CD14-positive monocyte (primary cell): ENCODE data around the gene NFS1. TPM values are rescaled to one million over a fixed set of nuclear protein-coding genes. Genes with fewer than 3 reads are reported as not detected.
A peak's percentile ranks its signal among the peaks of the same experiment; 100 is the strongest.

Experiments
- DNase-seq, 3 donors: peaks; one replicate each; pipeline ENCODE4 v3.0.0-alpha.2; 2011 to 2022
- H2AFZ ChIP-seq: 2 replicates; pipeline ENCODE4 v1.6.0; 2012; ENCODE audit warnings: mild to moderate bottlenecking, low read depth, low read length, inconsistent platforms; ENCODE audit not compliant: insufficient read depth, poor library complexity, severe bottlenecking
- H3K27ac ChIP-seq, 2 donors: 1 replicate in 1 of 2; 2 replicates in 1 of 2; pipeline ENCODE4 v1.5.1; 2012 to 2013; ENCODE audit warnings: low read length in 2 of 2, control low read depth in 1 of 2, inconsistent platforms in 1 of 2, low read depth in 1 of 2, mild to moderate bottlenecking in 1 of 2
- H3K27me3 ChIP-seq, 2 donors: one replicate each; pipeline versions ENCODE4 v1.6.0 to v1.6.1; 2011 to 2013; ENCODE audit warnings: low read length in 2 of 2; ENCODE audit not compliant: control insufficient read depth in 2 of 2, insufficient read depth in 2 of 2
- H3K36me3 ChIP-seq, 2 donors: replicated peaks in 1 of 2; 1 replicate in 1 of 2; 2 replicates in 1 of 2; pipeline versions ENCODE4 v1.5.1 to v1.6.1; 2012 to 2013; ENCODE audit warnings: low read length in 2 of 2, control low read depth in 1 of 2, inconsistent platforms in 1 of 2, mild to moderate bottlenecking in 1 of 2; ENCODE audit not compliant: insufficient read depth in 2 of 2, control insufficient read depth in 1 of 2
- H3K4me1 ChIP-seq, 2 donors: 1 replicate in 1 of 2; 2 replicates in 1 of 2; pipeline versions ENCODE4 v1.5.1 to v1.6.1; 2012 to 2013; ENCODE audit warnings: low read length in 2 of 2, control low read depth in 1 of 2, inconsistent platforms in 1 of 2, mild to moderate bottlenecking in 1 of 2, moderate library complexity in 1 of 2; ENCODE audit not compliant: insufficient read depth in 2 of 2, control insufficient read depth in 1 of 2
- H3K4me2 ChIP-seq: replicated peaks from 2 replicates; pipeline ENCODE3; 2012; ENCODE audit warnings: low read length, moderate library complexity, mild to moderate bottlenecking; ENCODE audit not compliant: poor library complexity, severe bottlenecking; ENCODE audit errors: extremely low read depth
- H3K4me3 ChIP-seq, 3 experiments: fragments of 200-600 bp in 1 of 3; sonication (generic) in 1 of 3; replicated peaks in 1 of 3; 1 replicate in 2 of 3; 2 replicates in 1 of 3; pipeline ENCODE4 v1.5.1; 2011 to 2013; ENCODE audit warnings: low read length in 3 of 3, mild to moderate bottlenecking in 3 of 3, control low read depth in 2 of 3, low read depth in 2 of 3, inconsistent platforms in 1 of 3, moderate library complexity in 1 of 3
- H3K79me2 ChIP-seq: 2 replicates; pipeline ENCODE4 v1.6.0; 2012; ENCODE audit warnings: mild to moderate bottlenecking, control low read depth, inconsistent platforms, low read length, moderate library complexity; ENCODE audit not compliant: insufficient read depth
- H3K9ac ChIP-seq: 2 replicates; pipeline ENCODE4 v1.6.0; 2017; ENCODE audit warnings: low read length, mild to moderate bottlenecking; ENCODE audit not compliant: insufficient read depth, poor library complexity, severe bottlenecking
- H3K9me3 ChIP-seq, 2 donors: replicated peaks in 1 of 2; 1 replicate in 1 of 2; 2 replicates in 1 of 2; pipeline versions ENCODE4 v1.5.1 to v1.6.1; 2012 to 2013; ENCODE audit warnings: low read length in 2 of 2, control low read depth in 1 of 2; ENCODE audit not compliant: control insufficient read depth in 1 of 2, insufficient read depth in 1 of 2
- H4K20me1 ChIP-seq: 2 replicates; pipeline ENCODE4 v1.6.0; 2012; ENCODE audit warnings: mild to moderate bottlenecking, low read length, control low read depth, moderate library complexity; ENCODE audit not compliant: insufficient read depth
- H3K27ac Mint-ChIP-seq, 7 donors: one replicate each; pipeline ENCODE4 v1.8.0; 2020; ENCODE audit warnings: mild to moderate bottlenecking in 7 of 7, mixed read lengths in 7 of 7, moderate library complexity in 6 of 7, inconsistent platforms in 2 of 7
- H3K27me3 Mint-ChIP-seq, 3 donors: one replicate each; pipeline ENCODE4 v1.8.0; 2021 to 2022; ENCODE audit warnings: low read depth in 3 of 3, mild to moderate bottlenecking in 3 of 3, mixed read lengths in 3 of 3, moderate library complexity in 3 of 3, inconsistent platforms in 1 of 3
- H3K36me3 Mint-ChIP-seq, 2 donors: one replicate each; pipeline ENCODE4 v1.8.0; 2020; ENCODE audit warnings: mixed read lengths in 2 of 2, inconsistent platforms in 1 of 2, mild to moderate bottlenecking in 1 of 2
- H3K4me1 Mint-ChIP-seq: one replicate; pipeline ENCODE4 v1.8.0; 2020; ENCODE audit warnings: mild to moderate bottlenecking, mixed read lengths
- H3K4me3 Mint-ChIP-seq, 2 donors: one replicate each; pipeline ENCODE4 v1.8.0; 2020; ENCODE audit warnings: mild to moderate bottlenecking in 2 of 2, mixed read lengths in 2 of 2, moderate library complexity in 1 of 2
- H3K9me3 Mint-ChIP-seq, 7 donors: one replicate each; pipeline ENCODE4 v1.8.0; 2020 to 2022; ENCODE audit warnings: mixed read lengths in 7 of 7, mild to moderate bottlenecking in 6 of 7, moderate library complexity in 6 of 7, inconsistent platforms in 2 of 7
- CTCF ChIP-seq: fragments of 200-600 bp; IDR thresholded peaks from one replicate; pipeline ENCODE4 v1.8.0; 2022; ENCODE audit warnings: antibody characterized with exemption, mild to moderate bottlenecking
- WGBS: methylation state at CpG from one replicate; pipeline ENCODE4 v1.1.5; 2013; ENCODE audit warnings: missing lambda C conversion rate; ENCODE audit not compliant: insufficient coverage; 5-methylcytosine and 5-hydroxymethylcytosine counted together
- intact Hi-C, 2 donors: fragments of 100-400 bp; cut with micrococcal nuclease; formaldehyde crosslinking; loops; one replicate each; pipeline versions ENCODE4 v1.15.0 to v1.15.1; 2023
- polyA plus RNA-seq, 3 donors: library from polyadenylated mRNA; depleted of rRNA in 1 of 3; unstranded in 2 of 3; stranded (reverse) in 1 of 3; fragments of 300-500 nt in 2 of 3; fragments of >200 nt in 1 of 3; fragmentation: Illumina TruSeq in 2 of 3; gene quantifications; 1 replicate in 2 of 3; 2 replicates in 1 of 3; pipeline ENCODE4 v1.2.3, GENCODE V29; 2012 to 2021

Gene NFS1
- polyA plus RNA-seq, 3 donors, result 18.1 to 21.4 (median 19.2) TPM

GRCh38 chr20:35625584-35626385 is 73.4 kb downstream of the NFS1 start:
- no peak overlapping the region for H3K9ac ChIP-seq
- H3K4me3 ChIP-seq, result no peak overlapping the region
- no peaks in the 10 kb centered on the region for H3K79me2 ChIP-seq
- no peak overlapping the region for H2AFZ ChIP-seq
- H3K27ac ChIP-seq, result no peak overlapping the region
- H3K4me1 Mint-ChIP-seq, result peaks cover 14% of the 10 kb centered on the region
- H3K27ac Mint-ChIP-seq, result peak overlapping the region in 2 of 7 donors; percentile 27 to 84
- no peak overlapping the region for H3K4me2 ChIP-seq
- no peak for DNase-seq
- H4K20me1 ChIP-seq, result peaks cover 4% of the 10 kb centered on the region
- WGBS, result 95% methylated on average over 4 of the region's 6 CpGs
- H3K9me3 Mint-ChIP-seq, result no peaks in the 10 kb centered on the region
- H3K4me3 Mint-ChIP-seq, result no peak overlapping the region
- H3K36me3 Mint-ChIP-seq, result peaks cover 42 to 72% of the 10 kb centered on the region in 2 donors
- no peak for TF ChIP-seq CTCF
- peaks cover 11% of the 10 kb centered on the region in 2 donors for H3K4me1 ChIP-seq
- H3K9me3 ChIP-seq, result no peaks in the 10 kb centered on the region
- H3K27me3 Mint-ChIP-seq, result peaks cover 0 to 4% (median 1%) of the 10 kb centered on the region in 3 donors
- peaks cover 35 to 55% of the 10 kb centered on the region in 2 donors for H3K36me3 ChIP-seq
- intact Hi-C loops, result no loop called here
- no peaks in the 10 kb centered on the region for H3K27me3 ChIP-seq

- Histone ChIP-seq H3K4me2 (no peak overlapping the region), H3K27ac (no peak overlapping the region), H3K27me3 (peaks cover 16 to 32% of the 10 kb centered on the region in 2 donors), H3K4me3 (no peak overlapping the region), H2AFZ (no peak overlapping the region), H3K9me3 (peaks cover 0 to 5% of the 10 kb centered on the region in 2 donors), H3K9ac (no peak overlapping the region), H3K4me1 (peaks cover 32 to 35% of the 10 kb centered on the region in 2 donors), H3K36me3 (peaks cover 12 to 24% of the 10 kb centered on the region in 2 donors), H3K79me2 (no peaks in the 10 kb centered on the region), H4K20me1 (no peaks in the 10 kb centered on the region)
- peaks cover 19 to 39% of the 10 kb centered on the region in 2 donors for H3K36me3 Mint-ChIP-seq
- no peak for TF ChIP-seq CTCF
- intact Hi-C loops, result no loop called here
- H3K27me3 Mint-ChIP-seq, result peaks cover 35 to 42% (median 39%) of the 10 kb centered on the region in 3 donors
- DNase-seq, result no peak
- no CpG with 5 or more reads among the region's 2 CpGs for WGBS
- peaks cover 31% of the 10 kb centered on the region for H3K4me1 Mint-ChIP-seq
- H3K9me3 Mint-ChIP-seq, result peaks cover 0 to 10% (median 4%) of the 10 kb centered on the region in 7 donors
- peak overlapping the region in 1 of 7 donors; percentile 6 for H3K27ac Mint-ChIP-seq
- no peak overlapping the region for H3K4me3 Mint-ChIP-seq
These were observed 77.6 kb downstream of the NFS1 start for GRCh38 chr20:35621560-35621946.
